ENCODE data around the gene PLXNB3. TPM values are rescaled to one million over a fixed set of nuclear protein-coding genes. Genes with fewer than 3 reads are reported as not detected.
A peak's percentile ranks its signal among the peaks of the same experiment; 100 is the strongest.

The PLXNB3 gene
- total and polyA plus RNA-seq, 8 donors: 4.0 to 28.6 (median 6.2) TPM

GRCh38 chrX:153766098-153766817, 2.2 kb downstream of the PLXNB3 start:
- Histone ChIP-seq H3K27me3 (peaks cover 0 to 3% (median 0%) of the 10 kb centered on the region in 4 donors), H3K9me3 (no peaks in the 10 kb centered on the region), H3K4me3 (no peak overlapping the region), H3K36me3 (no peaks in the 10 kb centered on the region), H3K27ac (no peak overlapping the region), H3K4me1 (no peaks in the 10 kb centered on the region)
- DNase-seq (peak in 4 of 6 donors; percentile 7 to 66 (median 37)), FAIRE-seq (no peak), ATAC-seq (peak in 1 of 4 donors; percentile 13)
- 72 to 84% methylated on average over 21 of the region's 21 CpGs for WGBS, 2 donors
- intact Hi-C loops (cut with DNase I): loop anchor here in 2 of 3 donors (5.0 to 10.0 kb wide), 2 partner anchors 186 to 189 kb away; no protein-coding TSS in a partner anchor
- TF ChIP-seq, protein P1, sequence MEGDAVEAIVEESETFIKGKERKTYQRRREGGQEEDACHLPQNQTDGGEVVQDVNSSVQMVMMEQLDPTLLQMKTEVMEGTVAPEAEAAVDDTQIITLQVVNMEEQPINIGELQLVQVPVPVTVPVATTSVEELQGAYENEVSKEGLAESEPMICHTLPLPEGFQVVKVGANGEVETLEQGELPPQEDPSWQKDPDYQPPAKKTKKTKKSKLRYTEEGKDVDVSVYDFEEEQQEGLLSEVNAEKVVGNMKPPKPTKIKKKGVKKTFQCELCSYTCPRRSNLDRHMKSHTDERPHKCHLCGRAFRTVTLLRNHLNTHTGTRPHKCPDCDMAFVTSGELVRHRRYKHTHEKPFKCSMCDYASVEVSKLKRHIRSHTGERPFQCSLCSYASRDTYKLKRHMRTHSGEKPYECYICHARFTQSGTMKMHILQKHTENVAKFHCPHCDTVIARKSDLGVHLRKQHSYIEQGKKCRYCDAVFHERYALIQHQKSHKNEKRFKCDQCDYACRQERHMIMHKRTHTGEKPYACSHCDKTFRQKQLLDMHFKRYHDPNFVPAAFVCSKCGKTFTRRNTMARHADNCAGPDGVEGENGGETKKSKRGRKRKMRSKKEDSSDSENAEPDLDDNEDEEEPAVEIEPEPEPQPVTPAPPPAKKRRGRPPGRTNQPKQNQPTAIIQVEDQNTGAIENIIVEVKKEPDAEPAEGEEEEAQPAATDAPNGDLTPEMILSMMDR (IDR thresholded peaks at IDR 0.05): no peak

DNA sequence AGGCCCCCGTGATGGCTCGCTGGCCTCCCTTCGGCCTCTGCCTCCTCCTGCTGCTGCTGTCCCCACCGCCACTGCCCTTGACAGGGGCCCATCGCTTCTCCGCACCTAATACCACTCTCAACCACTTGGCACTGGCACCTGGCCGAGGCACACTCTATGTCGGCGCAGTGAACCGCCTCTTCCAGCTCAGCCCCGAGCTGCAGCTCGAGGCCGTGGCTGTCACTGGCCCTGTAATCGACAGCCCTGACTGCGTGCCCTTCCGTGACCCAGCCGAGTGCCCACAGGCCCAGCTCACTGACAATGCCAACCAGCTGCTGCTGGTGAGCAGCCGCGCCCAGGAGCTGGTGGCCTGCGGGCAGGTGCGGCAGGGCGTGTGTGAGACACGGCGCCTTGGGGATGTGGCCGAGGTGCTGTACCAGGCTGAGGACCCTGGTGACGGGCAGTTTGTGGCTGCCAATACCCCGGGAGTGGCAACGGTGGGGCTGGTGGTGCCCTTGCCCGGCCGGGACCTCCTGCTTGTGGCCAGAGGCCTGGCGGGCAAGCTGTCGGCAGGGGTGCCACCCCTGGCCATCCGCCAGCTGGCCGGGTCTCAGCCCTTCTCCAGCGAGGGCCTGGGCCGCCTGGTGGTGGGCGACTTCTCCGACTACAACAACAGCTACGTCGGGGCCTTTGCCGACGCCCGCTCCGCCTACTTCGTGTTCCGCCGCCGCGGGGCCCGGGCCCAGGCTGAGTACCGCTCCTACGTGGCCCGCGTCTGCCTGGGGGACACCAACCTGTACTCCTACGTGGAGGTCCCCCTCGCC, 3.0 kb downstream of the PLXNB3 start:
- Histone ChIP-seq H3K4me1 (no peaks in the 10 kb centered on the region), H3K27me3 (peaks cover 0 to 3% (median 0%) of the 10 kb centered on the region in 4 donors), H3K27ac (no peak overlapping the region), H3K36me3 (no peaks in the 10 kb centered on the region), H3K4me3 (no peak overlapping the region), H3K9me3 (no peaks in the 10 kb centered on the region)
- intact Hi-C loops (cut with DNase I): loop anchor here in 2 of 3 donors (5.0 to 10.0 kb wide), 2 partner anchors 185 to 188 kb away; no protein-coding TSS in a partner anchor
- TF ChIP-seq, protein P1 (IDR thresholded peaks at IDR 0.05): no peak
- FAIRE-seq (no peak), DNase-seq (peak in 4 of 6 donors; percentile 11 to 61 (median 44)), ATAC-seq (no peak)
- WGBS, 2 donors: 85 to 88% methylated on average over 54 to 56 of the region's 56 CpGs

DNA sequence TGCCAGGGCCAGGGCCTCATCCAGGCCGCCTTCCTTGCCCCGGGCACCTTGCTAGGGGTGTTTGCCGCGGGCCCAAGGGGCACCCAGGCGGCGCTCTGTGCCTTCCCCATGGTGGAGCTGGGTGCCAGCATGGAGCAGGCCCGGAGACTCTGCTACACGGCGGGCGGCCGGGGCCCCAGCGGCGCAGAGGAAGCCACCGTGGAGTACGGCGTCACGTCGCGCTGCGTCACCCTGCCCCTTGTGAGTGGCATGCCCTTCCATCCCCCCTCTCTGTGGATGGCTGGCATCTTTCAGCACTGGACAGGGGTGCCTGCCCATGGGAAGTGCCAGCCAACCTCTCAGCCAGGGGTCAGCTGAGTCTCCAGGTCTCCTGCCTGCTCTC, 3.6 kb downstream of the PLXNB3 start:
- peak in 1 of 6 donors; percentile 78 for DNase-seq
- 93% methylated on average over 20 of the region's 20 CpGs for WGBS, 2 donors

GRCh38 chrX:153768311-153769157, 4.5 kb downstream of the PLXNB3 start:
- H3K27ac ChIP-seq: no peak overlapping the region
- no peak overlapping the region for H3K4me3 ChIP-seq
- H3K36me3 ChIP-seq: no peaks in the 10 kb centered on the region
- H3K4me1 ChIP-seq: no peaks in the 10 kb centered on the region
- H3K9me3 ChIP-seq: no peaks in the 10 kb centered on the region
- intact Hi-C loops (cut with DNase I): loop anchor here in 2 of 3 donors (5.0 to 10.0 kb wide), 2 partner anchors 184 to 186 kb away; no protein-coding TSS in a partner anchor
- H3K27me3 ChIP-seq: peaks cover 0 to under 1% (median 0%) of the 10 kb centered on the region in 4 donors
- FAIRE-seq (no peak), DNase-seq (peak in 3 of 6 donors; percentile 13 to 74 (median 30)), ATAC-seq (no peak)
- WGBS, 2 donors: 85 to 88% methylated on average over 20 to 22 of the region's 22 CpGs
- TF ChIP-seq, protein P1 (IDR thresholded peaks at IDR 0.05): no peak

More for the DNA sequence above, 3.6 kb downstream of the PLXNB3 start:
- Histone ChIP-seq H3K27me3 (peaks cover 0 to 3% (median 0%) of the 10 kb centered on the region in 4 donors), H3K36me3 (no peaks in the 10 kb centered on the region), H3K4me1 (no peaks in the 10 kb centered on the region), H3K27ac (no peak overlapping the region), H3K4me3 (no peak overlapping the region), H3K9me3 (no peaks in the 10 kb centered on the region)
- intact Hi-C loops (cut with DNase I): loop anchor here in 2 of 3 donors (5.0 to 10.0 kb wide), 2 partner anchors 185 to 187 kb away; no protein-coding TSS in a partner anchor
- TF ChIP-seq, protein P1 (IDR thresholded peaks at IDR 0.05): no peak
- FAIRE-seq: no peak
- no peak for ATAC-seq
